Neural cell (in vitro differentiated cells): Measurements from ENCODE around the gene ADGRL3. TPM values are rescaled to one million over a fixed set of nuclear protein-coding genes. Genes with fewer than 3 reads are reported as not detected.
"Not testable (repeated sequence)": the region's sequence is repeated elsewhere in the genome, so short reads cannot be mapped to it uniquely, and the experiment has no call there.

Source experiments
- H2AFZ ChIP-seq: fragments of 200-600, 300-800 bp; sonication (generic), shearing (Covaris generic); 2 replicates; pipeline ENCODE4 v1.6.0; 2014; ENCODE audit warnings: low read depth, mild to moderate bottlenecking, antibody characterized with exemption, low read length, moderate library complexity
- H3F3A ChIP-seq: fragments of 200-600 bp; shearing (Covaris generic); 2 replicates; pipeline ENCODE4 v1.6.1; 2016; ENCODE audit warnings: mild to moderate bottlenecking, moderate library complexity, mixed read lengths, antibody characterized with exemption, low read length; ENCODE audit not compliant: insufficient read depth, poor library complexity, severe bottlenecking
- H3K27ac ChIP-seq: fragments of 200-600, 300-800 bp; sonication (generic), shearing (Covaris generic); 2 replicates; pipeline ENCODE4 v1.5.1; 2014; ENCODE audit warnings: mild to moderate bottlenecking, low read length, moderate library complexity
- H3K27me3 ChIP-seq: fragments of 300-800, 200-600 bp; sonication (generic), shearing (Covaris generic); 2 replicates; pipeline ENCODE4 v1.6.0; 2014; ENCODE audit warnings: mild to moderate bottlenecking, low read depth, low read length, moderate library complexity; ENCODE audit not compliant: insufficient read depth
- H3K36me3 ChIP-seq: fragments of 300-800, 200-600 bp; sonication (generic), shearing (Covaris generic); 2 replicates; pipeline ENCODE4 v1.5.1; 2014; ENCODE audit warnings: mild to moderate bottlenecking, antibody characterized with exemption, low read length, moderate library complexity; ENCODE audit not compliant: insufficient read depth
- H3K4me2 ChIP-seq: fragments of 300-800, 200-600 bp; sonication (generic), shearing (Covaris generic); 2 replicates; pipeline ENCODE4 v1.6.0; 2014; ENCODE audit warnings: mild to moderate bottlenecking, low read length
- H3K4me3 ChIP-seq: fragments of 300-800, 200-600 bp; sonication (generic), shearing (Covaris generic); 2 replicates; pipeline ENCODE4 v1.5.1; 2014; ENCODE audit warnings: mild to moderate bottlenecking, low read length, moderate library complexity
- H3K79me2 ChIP-seq: fragments of 200-600 bp; shearing (Covaris generic); replicated peaks from 2 replicates; pipeline ENCODE4 v1.6.0; 2014; ENCODE audit warnings: mild to moderate bottlenecking, low read length, moderate library complexity; ENCODE audit not compliant: insufficient read depth
- H3K9ac ChIP-seq: fragments of 300-800, 200-600 bp; sonication (generic), shearing (Covaris generic); 2 replicates; pipeline ENCODE4 v1.6.1; 2016; ENCODE audit warnings: mild to moderate bottlenecking, low read length, mixed read lengths
- H3K9me2 ChIP-seq: fragments of 200-600 bp; shearing (Covaris generic); 2 replicates; pipeline ENCODE4 v1.6.1; 2016; ENCODE audit warnings: mild to moderate bottlenecking, low read length, mixed read lengths; ENCODE audit not compliant: insufficient read depth
- H3K9me3 ChIP-seq: fragments of 200-600, 300-800 bp; sonication (generic), shearing (Covaris generic); 2 replicates; pipeline ENCODE4 v1.6.1; 2016; ENCODE audit warnings: mild to moderate bottlenecking, mixed run types, low read length, moderate library complexity, mixed read lengths
- H4K20me1 ChIP-seq: fragments of 200-600 bp; shearing (Covaris generic); 2 replicates; pipeline ENCODE4 v1.6.1; 2016; ENCODE audit warnings: mild to moderate bottlenecking, mixed run types; ENCODE audit not compliant: insufficient read depth
- EP300 ChIP-seq: fragments of 450-650 bp; conservative IDR thresholded peaks from 2 replicates; pipeline ENCODE4 v1.6.1; 2014; ENCODE audit warnings: antibody characterized with exemption, mild to moderate bottlenecking, moderate library complexity; ENCODE audit not compliant: poor library complexity, severe bottlenecking
- EZH2 ChIP-seq: fragments of 200-600, 300-800 bp; shearing (Covaris generic), sonication (generic); IDR thresholded peaks from 2 replicates; pipeline ENCODE4 v1.6.1; 2014; ENCODE audit warnings: antibody characterized with exemption, low read length, borderline replicate concordance, mild to moderate bottlenecking; ENCODE audit not compliant: insufficient read depth, poor library complexity, severe bottlenecking
- MXI1 ChIP-seq: fragments of 450-650 bp; conservative IDR thresholded peaks from 2 replicates; pipeline ENCODE4 v1.6.1; 2014; ENCODE audit warnings: antibody characterized with exemption, mild to moderate bottlenecking; ENCODE audit not compliant: poor library complexity, severe bottlenecking
- POLR2AphosphoS5 ChIP-seq: IDR thresholded peaks from 2 replicates; pipeline ENCODE4 v1.6.1; 2012
- RAD21 ChIP-seq: fragments of 450-650 bp; conservative IDR thresholded peaks from 2 replicates; pipeline ENCODE4 v1.6.1; 2014; ENCODE audit warnings: antibody characterized with exemption, mild to moderate bottlenecking, moderate library complexity
- SMC3 ChIP-seq: fragments of 450-650 bp; conservative IDR thresholded peaks from 2 replicates; pipeline ENCODE4 v1.6.1; 2014; ENCODE audit warnings: antibody characterized with exemption, mild to moderate bottlenecking, moderate library complexity; ENCODE audit not compliant: poor library complexity
- TAF1 ChIP-seq: IDR thresholded peaks from 2 replicates; pipeline ENCODE4 v1.6.1; 2012; ENCODE audit warnings: low read depth
- polyA plus RNA-seq: library from polyadenylated mRNA; depleted of rRNA; stranded (reverse); fragments of >200 nt; gene quantifications from 2 replicates; pipeline ENCODE4 v1.2.3, GENCODE V29; 2014
- TF ChIP-seq, protein P1 (sequence below): IDR thresholded peaks from 2 replicates; pipeline ENCODE4 v1.6.1; 2012; ENCODE audit warnings: borderline replicate concordance
- TF ChIP-seq, protein P2 (sequence below): fragments of 450-650 bp; IDR thresholded peaks from 2 replicates; pipeline ENCODE4 v1.5.1; 2014; ENCODE audit warnings: antibody characterized with exemption, mild to moderate bottlenecking, moderate library complexity; ENCODE audit not compliant: poor library complexity, severe bottlenecking

ADGRL3 gene
- polyA plus RNA-seq, 1 donor from 2014 or later: 99.4 TPM

DNA sequence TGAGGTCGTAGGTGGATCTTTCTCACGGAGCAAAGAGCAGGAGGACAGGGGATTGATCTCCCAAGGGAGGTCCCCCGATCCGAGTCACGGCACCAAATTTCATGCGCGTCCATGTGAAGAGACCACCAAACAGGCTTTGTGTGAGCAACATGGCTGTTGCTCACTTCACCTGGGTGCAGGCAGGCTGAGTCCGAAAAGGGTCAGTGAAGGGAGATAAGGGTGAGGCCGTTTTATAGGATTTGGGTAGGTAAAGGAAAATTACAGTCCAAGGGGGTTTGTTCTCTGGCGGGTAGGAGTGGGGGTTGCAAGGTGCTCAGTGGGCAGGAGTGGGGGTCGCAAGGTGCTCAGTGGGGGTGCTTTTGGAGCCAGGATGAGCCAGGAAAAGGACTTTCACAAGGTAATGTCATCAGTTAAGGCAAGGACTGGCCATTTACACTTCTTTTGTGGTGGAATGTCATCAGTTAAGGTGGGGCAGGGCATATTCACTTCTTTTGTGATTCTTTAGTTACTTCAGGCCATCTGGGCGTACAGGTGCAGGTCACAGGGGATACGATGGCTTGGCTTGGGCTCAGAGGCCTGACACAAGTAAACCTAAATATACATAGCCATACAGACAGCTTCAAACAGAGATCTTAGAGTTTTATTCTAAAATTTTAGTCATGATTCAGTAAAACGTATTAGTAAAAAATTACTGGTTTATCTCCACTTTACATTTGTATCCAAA, 569.5 kb downstream of the ADGRL3 start:
- H3F3A ChIP-seq, H3K4me2 ChIP-seq, H3K4me3 ChIP-seq, H3K9ac ChIP-seq, H3K79me2 ChIP-seq, H4K20me1 ChIP-seq, H3K9me3 ChIP-seq, H3K27me3 ChIP-seq, H3K9me2 ChIP-seq, H3K27ac ChIP-seq, H3K36me3 ChIP-seq, H2AFZ ChIP-seq: not testable (repeated sequence)

DNA sequence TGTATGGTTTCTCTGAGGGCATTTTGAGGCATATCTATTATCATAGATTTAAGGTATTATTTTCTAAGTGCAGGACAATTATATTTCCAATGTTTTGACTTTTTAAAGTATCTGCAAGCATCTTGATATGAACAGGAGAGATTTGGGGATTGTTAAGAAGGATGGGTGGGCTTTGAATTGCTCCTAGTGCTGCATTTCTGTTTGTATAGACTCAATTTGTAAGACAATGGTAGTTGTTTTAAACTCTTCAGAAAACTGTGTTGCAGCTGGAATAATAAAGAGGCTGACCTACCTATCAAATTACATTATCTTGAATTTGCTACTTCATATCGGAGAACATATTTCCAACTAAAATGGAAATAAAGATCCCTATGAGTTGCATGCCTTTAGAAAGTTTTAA, 570.3 kb downstream of the ADGRL3 start:
- no peak overlapping the region for H3K4me3 ChIP-seq
- H3K9ac ChIP-seq: no peak overlapping the region
- H3K27me3 ChIP-seq: no peaks in the 10 kb centered on the region
- H3K9me2 ChIP-seq: no peaks in the 10 kb centered on the region
- H3K36me3 ChIP-seq: no peaks in the 10 kb centered on the region
- no peaks in the 10 kb centered on the region for H3K9me3 ChIP-seq
- no peak overlapping the region for H3K27ac ChIP-seq
- no peak overlapping the region for H3K4me2 ChIP-seq
- no peaks in the 10 kb centered on the region for H4K20me1 ChIP-seq
- TF ChIP-seq MXI1 (no peak), POLR2AphosphoS5 (no peak), EP300 (no peak), RAD21 (no peak), SMC3 (no peak), TAF1 (no peak), EZH2 (no peak)
- TF ChIP-seq, protein P1, sequence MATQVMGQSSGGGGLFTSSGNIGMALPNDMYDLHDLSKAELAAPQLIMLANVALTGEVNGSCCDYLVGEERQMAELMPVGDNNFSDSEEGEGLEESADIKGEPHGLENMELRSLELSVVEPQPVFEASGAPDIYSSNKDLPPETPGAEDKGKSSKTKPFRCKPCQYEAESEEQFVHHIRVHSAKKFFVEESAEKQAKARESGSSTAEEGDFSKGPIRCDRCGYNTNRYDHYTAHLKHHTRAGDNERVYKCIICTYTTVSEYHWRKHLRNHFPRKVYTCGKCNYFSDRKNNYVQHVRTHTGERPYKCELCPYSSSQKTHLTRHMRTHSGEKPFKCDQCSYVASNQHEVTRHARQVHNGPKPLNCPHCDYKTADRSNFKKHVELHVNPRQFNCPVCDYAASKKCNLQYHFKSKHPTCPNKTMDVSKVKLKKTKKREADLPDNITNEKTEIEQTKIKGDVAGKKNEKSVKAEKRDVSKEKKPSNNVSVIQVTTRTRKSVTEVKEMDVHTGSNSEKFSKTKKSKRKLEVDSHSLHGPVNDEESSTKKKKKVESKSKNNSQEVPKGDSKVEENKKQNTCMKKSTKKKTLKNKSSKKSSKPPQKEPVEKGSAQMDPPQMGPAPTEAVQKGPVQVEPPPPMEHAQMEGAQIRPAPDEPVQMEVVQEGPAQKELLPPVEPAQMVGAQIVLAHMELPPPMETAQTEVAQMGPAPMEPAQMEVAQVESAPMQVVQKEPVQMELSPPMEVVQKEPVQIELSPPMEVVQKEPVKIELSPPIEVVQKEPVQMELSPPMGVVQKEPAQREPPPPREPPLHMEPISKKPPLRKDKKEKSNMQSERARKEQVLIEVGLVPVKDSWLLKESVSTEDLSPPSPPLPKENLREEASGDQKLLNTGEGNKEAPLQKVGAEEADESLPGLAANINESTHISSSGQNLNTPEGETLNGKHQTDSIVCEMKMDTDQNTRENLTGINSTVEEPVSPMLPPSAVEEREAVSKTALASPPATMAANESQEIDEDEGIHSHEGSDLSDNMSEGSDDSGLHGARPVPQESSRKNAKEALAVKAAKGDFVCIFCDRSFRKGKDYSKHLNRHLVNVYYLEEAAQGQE: no peak
- TF ChIP-seq, protein P2, sequence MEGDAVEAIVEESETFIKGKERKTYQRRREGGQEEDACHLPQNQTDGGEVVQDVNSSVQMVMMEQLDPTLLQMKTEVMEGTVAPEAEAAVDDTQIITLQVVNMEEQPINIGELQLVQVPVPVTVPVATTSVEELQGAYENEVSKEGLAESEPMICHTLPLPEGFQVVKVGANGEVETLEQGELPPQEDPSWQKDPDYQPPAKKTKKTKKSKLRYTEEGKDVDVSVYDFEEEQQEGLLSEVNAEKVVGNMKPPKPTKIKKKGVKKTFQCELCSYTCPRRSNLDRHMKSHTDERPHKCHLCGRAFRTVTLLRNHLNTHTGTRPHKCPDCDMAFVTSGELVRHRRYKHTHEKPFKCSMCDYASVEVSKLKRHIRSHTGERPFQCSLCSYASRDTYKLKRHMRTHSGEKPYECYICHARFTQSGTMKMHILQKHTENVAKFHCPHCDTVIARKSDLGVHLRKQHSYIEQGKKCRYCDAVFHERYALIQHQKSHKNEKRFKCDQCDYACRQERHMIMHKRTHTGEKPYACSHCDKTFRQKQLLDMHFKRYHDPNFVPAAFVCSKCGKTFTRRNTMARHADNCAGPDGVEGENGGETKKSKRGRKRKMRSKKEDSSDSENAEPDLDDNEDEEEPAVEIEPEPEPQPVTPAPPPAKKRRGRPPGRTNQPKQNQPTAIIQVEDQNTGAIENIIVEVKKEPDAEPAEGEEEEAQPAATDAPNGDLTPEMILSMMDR: no peak
- H2AFZ ChIP-seq: no peak overlapping the region
- no peaks in the 10 kb centered on the region for H3K79me2 ChIP-seq
- no peaks in the 10 kb centered on the region for H3F3A ChIP-seq

DNA sequence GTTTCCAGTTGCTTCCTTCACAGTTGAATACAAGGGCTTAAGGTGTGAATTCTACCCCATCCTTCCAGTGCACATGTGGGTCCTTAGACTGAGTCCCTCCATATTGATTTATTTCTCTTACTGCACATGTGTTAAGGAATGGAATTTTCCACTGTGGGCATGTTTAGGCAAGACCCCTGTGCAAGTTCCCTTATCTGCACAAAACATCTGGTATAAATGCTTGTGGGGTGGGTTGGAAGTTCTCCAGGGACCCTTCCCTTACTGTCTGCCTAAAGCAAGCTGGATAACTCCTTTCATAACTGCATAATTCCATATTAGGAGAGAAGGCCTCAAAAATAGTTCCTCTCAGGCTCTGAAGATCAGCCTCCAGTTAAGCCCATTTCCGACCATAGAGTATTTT, 570.9 kb downstream of the ADGRL3 start:
- no peak overlapping the region for H3K4me3 ChIP-seq
- H3K4me2 ChIP-seq: no peak overlapping the region
- no peak overlapping the region for H2AFZ ChIP-seq
- TF ChIP-seq RAD21 (no peak), MXI1 (no peak), EP300 (no peak), SMC3 (no peak), POLR2AphosphoS5 (no peak), EZH2 (no peak), TAF1 (no peak)
- TF ChIP-seq, protein P1: no peak
- TF ChIP-seq, protein P2: no peak
- no peaks in the 10 kb centered on the region for H4K20me1 ChIP-seq
- no peaks in the 10 kb centered on the region for H3K36me3 ChIP-seq
- no peaks in the 10 kb centered on the region for H3K9me3 ChIP-seq
- H3K79me2 ChIP-seq: no peaks in the 10 kb centered on the region
- H3F3A ChIP-seq: no peaks in the 10 kb centered on the region
- no peak overlapping the region for H3K9ac ChIP-seq
- H3K9me2 ChIP-seq: no peaks in the 10 kb centered on the region
- no peak overlapping the region for H3K27ac ChIP-seq
- H3K27me3 ChIP-seq: no peaks in the 10 kb centered on the region
